Fibroblast of villous mesenchyme (primary cell): ENCODE measurements around the gene TNS1. TPM values are rescaled to one million over a fixed set of nuclear protein-coding genes. Genes with fewer than 3 reads are reported as not detected.
A peak's percentile ranks its signal among the peaks of the same experiment; 100 is the strongest.

Source experiments
- DNase-seq: peaks from one replicate; pipeline ENCODE4 v3.0.0-alpha.2; 2010; ENCODE audit warnings: low read depth
- H3K4me3 ChIP-seq: 2 replicates; pipeline ENCODE4 v1.5.1; 2011; ENCODE audit warnings: low read depth, mild to moderate bottlenecking, low read length
- total RNA-seq: library from RNA; depleted of rRNA; stranded (reverse); fragments of >200 nt; gene quantifications from 2 replicates; pipeline ENCODE4 v1.2.3, GENCODE V29; 2012
- TF ChIP-seq, protein P1 (sequence below): IDR thresholded peaks from 2 replicates; pipeline ENCODE4 v1.5.1; 2012; ENCODE audit warnings: low read depth, mild to moderate bottlenecking, low read length; ENCODE audit not compliant: insufficient read depth

TNS1 gene
- total RNA-seq, 1 donor = 127 TPM

DNA sequence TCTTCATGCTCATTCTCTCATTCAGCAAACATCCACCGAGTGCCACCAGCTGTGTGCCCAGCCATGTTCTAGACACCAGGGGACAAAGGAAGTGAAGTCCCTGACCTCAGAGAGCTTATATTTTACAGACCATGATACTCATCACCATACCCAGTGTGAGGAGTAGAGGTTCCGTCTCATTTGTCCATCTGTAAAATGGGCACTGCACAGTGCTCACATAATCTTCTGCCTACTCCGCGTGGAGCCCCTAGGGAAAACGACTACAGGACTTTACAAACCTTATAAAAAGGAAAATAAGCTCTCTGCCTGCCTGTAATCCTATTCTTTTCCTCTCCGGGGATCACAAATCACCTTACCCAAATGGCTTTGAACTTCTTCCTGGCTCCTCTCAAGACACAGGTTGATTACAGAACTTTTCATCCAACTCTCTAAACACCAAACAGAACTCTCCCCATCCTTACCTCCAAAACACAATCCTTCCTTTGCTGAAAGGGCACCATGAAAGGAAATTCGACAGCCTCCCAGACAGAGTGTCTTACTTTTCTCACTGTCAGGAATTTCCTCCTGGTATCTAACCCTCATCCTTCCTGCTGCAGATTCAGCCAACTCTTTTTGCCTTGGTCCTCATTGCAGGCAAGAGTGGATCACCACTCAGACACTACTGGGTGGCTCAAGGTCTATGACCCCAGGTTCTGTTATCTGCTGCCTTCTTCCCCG, 99.5 kb downstream of the TNS1 start:
- TF ChIP-seq, protein P1, sequence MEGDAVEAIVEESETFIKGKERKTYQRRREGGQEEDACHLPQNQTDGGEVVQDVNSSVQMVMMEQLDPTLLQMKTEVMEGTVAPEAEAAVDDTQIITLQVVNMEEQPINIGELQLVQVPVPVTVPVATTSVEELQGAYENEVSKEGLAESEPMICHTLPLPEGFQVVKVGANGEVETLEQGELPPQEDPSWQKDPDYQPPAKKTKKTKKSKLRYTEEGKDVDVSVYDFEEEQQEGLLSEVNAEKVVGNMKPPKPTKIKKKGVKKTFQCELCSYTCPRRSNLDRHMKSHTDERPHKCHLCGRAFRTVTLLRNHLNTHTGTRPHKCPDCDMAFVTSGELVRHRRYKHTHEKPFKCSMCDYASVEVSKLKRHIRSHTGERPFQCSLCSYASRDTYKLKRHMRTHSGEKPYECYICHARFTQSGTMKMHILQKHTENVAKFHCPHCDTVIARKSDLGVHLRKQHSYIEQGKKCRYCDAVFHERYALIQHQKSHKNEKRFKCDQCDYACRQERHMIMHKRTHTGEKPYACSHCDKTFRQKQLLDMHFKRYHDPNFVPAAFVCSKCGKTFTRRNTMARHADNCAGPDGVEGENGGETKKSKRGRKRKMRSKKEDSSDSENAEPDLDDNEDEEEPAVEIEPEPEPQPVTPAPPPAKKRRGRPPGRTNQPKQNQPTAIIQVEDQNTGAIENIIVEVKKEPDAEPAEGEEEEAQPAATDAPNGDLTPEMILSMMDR = no peak
- no peak overlapping the region for H3K4me3 ChIP-seq
- no peak for DNase-seq

DNA sequence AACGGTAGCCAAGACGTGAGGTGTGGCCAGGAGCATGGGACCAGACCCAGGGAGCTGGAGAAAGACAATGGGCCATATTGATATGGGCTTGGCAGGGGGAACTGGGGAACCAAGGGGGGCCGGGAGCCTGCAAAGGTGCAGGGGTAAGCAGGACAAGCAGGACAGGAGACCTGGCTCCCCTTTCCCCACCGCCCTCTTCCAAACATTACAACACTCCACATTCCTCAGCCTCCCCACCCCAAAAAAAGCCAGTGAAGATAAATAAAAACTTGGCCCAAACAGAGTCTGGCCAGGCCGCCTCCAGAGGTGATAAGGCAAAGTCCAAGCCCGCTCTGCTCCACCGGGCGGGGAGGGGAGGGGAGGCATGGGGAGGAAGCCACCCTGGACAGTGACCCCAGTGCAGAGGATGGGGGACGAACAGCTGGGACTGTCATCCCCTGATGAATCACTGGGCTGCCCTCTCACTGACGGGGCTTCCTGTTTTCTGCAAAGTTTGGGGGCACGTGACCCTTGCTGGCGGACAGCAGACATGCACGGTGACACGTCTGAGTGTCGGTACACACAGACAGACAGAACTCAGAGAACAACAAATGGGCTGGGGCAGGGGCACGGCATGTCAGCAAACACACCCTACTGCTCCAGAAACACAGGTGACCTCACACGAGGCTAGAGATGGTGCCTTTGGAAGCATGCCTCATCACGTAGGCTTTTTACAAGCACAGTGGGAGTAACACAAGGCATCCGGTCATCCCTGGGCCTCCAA, 100.2 kb downstream of the TNS1 start:
- peak; percentile 82 for DNase-seq
- TF ChIP-seq, protein P1 = no peak
- no peak overlapping the region for H3K4me3 ChIP-seq

DNA sequence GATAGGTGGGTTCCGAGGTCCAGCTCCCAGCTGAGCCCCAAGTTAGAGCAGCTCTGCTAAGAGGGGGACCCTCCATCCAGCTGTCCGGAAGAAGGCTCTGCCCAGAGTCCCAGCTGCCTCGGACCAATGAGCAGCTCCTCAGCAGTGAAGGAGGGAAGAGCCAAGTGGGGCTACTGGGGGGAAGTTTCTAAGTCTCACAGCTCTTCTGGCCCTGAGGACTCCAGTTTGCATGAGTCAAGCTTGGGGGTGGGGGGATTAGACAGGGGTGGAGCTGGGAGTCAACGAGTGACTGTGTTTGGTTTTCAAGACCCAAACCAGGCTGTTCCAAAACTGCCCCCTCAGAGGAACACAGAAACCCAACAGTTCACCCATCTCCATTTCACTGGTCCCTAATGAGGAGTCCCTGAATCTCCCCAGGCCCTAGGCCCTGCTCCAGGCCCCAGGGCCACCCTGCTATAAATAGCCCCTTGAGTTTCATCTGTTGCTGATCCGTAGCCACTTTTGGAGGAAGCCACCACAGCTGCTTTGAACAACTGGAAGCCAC, 100.9 kb downstream of the TNS1 start:
- H3K4me3 ChIP-seq = no peak overlapping the region
- peak; percentile 58 for DNase-seq
- TF ChIP-seq, protein P1 = no peak

DNA sequence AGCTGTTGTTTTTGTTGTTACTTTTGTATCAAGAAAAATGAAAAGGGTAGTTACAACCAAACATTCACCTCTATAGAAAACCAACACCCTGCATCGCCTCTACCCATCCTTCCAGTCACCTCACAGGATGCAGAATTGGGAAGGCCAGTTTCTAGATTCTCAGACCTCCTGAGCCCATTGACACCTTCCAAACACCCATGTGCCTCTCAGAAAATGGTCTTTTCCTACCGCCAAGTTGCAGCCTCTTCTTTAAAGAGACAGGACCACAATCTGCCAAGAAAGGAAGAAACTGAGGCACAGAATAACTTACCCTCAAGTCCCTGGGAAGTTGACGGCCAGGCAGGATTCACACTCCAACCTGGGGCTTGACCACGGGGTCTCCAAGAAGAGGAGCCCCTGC, 101.4 kb downstream of the TNS1 start:
- TF ChIP-seq, protein P1 = no peak
- no peak for DNase-seq
- no peak overlapping the region for H3K4me3 ChIP-seq

DNA sequence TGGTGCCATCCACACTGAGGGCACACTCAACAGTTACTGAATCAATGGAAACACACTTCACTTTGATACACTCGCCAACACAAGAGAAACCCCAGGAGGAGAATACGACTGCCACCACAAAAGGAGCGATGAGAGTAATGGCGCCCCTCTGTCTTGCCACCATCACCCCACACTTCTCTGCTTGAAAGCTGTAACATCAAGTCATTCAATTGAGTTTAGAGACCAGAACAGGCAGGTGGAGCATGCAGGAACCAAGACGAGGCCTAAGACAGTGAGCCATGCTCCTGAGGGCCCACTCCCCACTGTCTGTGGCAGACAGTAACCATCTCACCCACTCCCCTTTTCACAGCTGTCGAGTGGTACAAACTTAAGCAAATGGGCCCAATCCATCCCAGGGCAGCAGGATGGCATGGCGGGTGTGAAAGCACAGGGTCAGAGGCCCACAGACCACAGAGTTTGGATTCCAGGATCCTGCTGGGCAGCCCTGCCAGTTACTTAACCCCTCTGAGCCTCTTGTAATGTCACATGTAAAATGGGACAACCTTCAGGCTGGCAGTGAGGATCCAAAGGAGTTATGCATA, 101.9 kb downstream of the TNS1 start:
- no peak for DNase-seq
- TF ChIP-seq, protein P1 = no peak
- H3K4me3 ChIP-seq = no peak overlapping the region

DNA sequence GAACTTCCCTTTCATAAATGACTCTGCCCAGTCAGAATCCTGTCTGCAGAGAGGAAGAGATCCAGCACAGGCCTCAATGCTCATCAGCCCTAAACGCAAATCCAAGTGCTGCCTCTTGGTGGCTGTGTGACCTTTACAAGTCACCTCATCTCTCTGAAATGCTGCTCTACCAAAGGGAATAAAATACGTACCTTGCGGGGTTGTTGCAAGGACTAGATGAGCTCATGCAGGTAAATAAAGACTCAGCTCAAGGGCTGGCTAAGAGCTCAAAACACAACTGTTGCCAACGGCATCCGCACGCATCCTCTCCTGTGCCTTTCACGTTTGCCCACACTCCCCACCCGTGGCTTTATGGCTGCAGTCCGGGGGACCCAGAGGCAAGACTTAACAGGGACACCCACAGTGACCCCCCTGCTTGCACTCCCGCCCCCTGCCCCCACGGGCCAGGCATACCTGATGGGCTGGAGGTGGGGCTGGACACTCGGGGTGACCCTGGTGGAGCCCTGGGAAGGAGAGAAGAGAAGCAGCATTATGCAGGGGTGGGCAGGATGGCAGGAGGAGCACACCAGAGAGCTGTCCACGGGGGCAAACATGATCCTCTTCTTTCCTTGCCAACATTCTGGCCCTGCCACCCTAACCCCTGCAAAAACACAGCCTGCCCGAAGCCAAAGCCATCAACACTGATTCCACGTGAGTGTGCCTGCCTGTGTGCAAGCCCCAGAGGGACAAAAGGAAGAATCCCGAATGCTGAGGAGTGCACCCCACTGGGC, 102.6 kb downstream of the TNS1 start:
- TF ChIP-seq, protein P1 = no peak
- DNase-seq = no peak
- no peak overlapping the region for H3K4me3 ChIP-seq
